Activated naive CD8-positive, alpha-beta T cell treated with anti-CD3 and anti-CD28 coated beads, Interleukin-2, amount 10 ng/mL, durations not matched to agents 7 days and 5 days (primary cell): ENCODE results near the gene PPP4R4. TPM values are rescaled to one million over a fixed set of nuclear protein-coding genes. Genes with fewer than 3 reads are reported as not detected.
"Not testable (repeated sequence)": the region's sequence is repeated elsewhere in the genome, so short reads cannot be mapped to it uniquely, and the experiment has no call there.

ENCODE experiments used
- ATAC-seq: fragments of 150-1000 bp; cut with Tn5 transposase; one replicate; pipeline ENCODE4 v1.10.0; 2021; ENCODE audit warnings: low read depth, moderate library complexity
- POLR2A ChIA-PET: fragments of 350-600 bp; sonication (Branson Sonifier 250); formaldehyde crosslinking; loops from one replicate; lab custom pipeline; 2021; ENCODE audit warnings: antibody characterized with exemption; lab: Charles Lee
- DNase-seq: peaks from one replicate; pipeline ENCODE4 v3.0.0; 2021
- H3K27ac Mint-ChIP-seq: one replicate; pipeline ENCODE4 v1.8.0; 2022; ENCODE audit warnings: mild to moderate bottlenecking, mixed read lengths
- H3K27me3 Mint-ChIP-seq: one replicate; pipeline ENCODE4 v1.8.0; 2022; ENCODE audit warnings: mild to moderate bottlenecking, moderate library complexity, mixed read lengths
- H3K36me3 Mint-ChIP-seq: one replicate; pipeline ENCODE4 v1.8.0; 2021; ENCODE audit warnings: mild to moderate bottlenecking, mixed read lengths
- H3K4me1 Mint-ChIP-seq: one replicate; pipeline ENCODE4 v1.8.0; 2021; ENCODE audit warnings: mixed read lengths
- H3K4me3 Mint-ChIP-seq: one replicate; pipeline ENCODE4 v1.8.0; 2022; ENCODE audit warnings: mild to moderate bottlenecking, moderate library complexity, mixed read lengths
- H3K9me3 Mint-ChIP-seq: one replicate; pipeline ENCODE4 v1.8.0; 2021; ENCODE audit warnings: mixed read lengths
- total RNA-seq, 2 experiments: library from RNA; stranded (reverse); gene quantifications; one replicate each; pipeline ENCODE4 v1.2.3, GENCODE V29; 2021

The PPP4R4 gene
- total RNA-seq, 2 experiments from 2014 or later: 0.47 to 0.57 TPM

DNA sequence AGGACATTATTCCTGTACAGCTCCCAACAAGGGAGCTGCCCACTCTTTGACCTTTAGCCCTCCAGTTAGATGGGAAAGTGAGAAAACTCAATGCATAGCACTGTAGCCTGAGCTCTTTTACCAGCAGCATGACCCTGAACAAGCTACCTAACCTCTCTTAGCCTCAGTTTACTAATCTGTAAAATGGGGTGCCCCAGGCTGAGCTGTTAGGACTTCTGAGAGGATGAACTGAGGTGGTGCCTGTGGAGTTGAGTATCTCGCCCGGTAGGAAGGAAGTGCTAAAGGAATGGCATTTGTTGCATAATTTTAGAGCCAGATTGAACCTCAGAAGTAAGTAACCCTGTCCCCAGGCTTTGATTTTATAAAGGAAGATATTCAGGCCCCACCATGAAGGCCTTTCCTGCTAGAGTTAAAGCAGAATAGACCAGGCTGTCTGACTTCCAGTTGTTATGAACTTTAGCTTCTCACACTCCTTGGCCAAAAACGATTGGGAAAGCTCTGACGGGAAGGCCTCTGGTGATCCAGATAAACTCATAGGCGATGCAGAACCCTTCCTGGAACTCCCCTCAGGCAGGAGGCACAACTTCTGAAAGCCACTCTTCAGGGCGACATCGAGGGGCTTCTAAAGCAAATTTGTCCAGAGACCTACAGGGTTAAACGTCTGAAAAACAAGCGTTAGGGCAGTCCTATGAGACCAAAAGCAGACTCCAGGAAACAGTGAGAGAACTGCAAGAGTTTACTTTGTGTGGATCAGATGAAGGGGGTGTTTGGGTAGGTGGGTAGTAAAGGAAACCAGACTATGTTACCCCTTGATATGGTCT is 121.4 kb downstream of the PPP4R4 start:
- Mint-ChIP-seq H3K27me3 (no peaks in the 10 kb centered on the region), H3K4me1 (no peaks in the 10 kb centered on the region), H3K27ac (no peak overlapping the region), H3K36me3 (no peaks in the 10 kb centered on the region), H3K4me3 (no peak overlapping the region), H3K9me3 (peaks cover 3% of the 10 kb centered on the region)
- ATAC-seq: no peak
- POLR2A ChIA-PET: no interaction called here
- no peak for DNase-seq

GRCh38 chr14:94296181-94296545 is 122.0 kb downstream of the PPP4R4 start:
- H3K4me1 Mint-ChIP-seq, POLR2A ChIA-PET, H3K4me3 Mint-ChIP-seq: not testable (repeated sequence)

GRCh38 chr14:94298130-94298529 is 124.0 kb downstream of the PPP4R4 start:
- no peak overlapping the region for H3K27ac Mint-ChIP-seq
- H3K4me1 Mint-ChIP-seq: no peaks in the 10 kb centered on the region
- ATAC-seq (no peak), DNase-seq (no peak)
- POLR2A ChIA-PET: no interaction called here
- H3K4me3 Mint-ChIP-seq: no peak overlapping the region
- no peaks in the 10 kb centered on the region for H3K36me3 Mint-ChIP-seq
- H3K9me3 Mint-ChIP-seq: peaks cover 6% of the 10 kb centered on the region
- no peaks in the 10 kb centered on the region for H3K27me3 Mint-ChIP-seq

More at GRCh38 chr14:94296181-94296545, 122.0 kb downstream of the PPP4R4 start:
- not testable (repeated sequence) for DNase-seq, H3K27me3 Mint-ChIP-seq, H3K36me3 Mint-ChIP-seq, H3K9me3 Mint-ChIP-seq, H3K27ac Mint-ChIP-seq, ATAC-seq

DNA sequence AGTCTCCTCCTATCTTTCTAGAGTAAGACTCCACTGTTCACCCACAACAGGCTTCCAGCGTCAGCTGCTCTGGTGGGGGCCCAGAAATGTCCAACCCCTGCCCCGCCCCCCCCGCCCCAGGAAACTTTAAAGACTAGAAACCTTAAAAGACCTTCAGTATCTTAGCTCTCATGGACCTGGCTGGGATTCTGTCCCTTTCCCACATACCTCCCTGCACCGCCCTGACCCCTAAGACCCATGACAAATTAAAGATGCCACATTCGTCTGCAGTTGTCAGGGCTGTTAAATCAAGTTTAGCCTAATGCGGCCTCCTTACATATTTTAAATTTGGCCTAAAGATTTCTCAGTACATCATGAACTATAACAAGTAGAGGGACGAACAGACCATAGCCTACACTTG is 129.0 kb downstream of the PPP4R4 start:
- Mint-ChIP-seq H3K4me1 (no peaks in the 10 kb centered on the region), H3K4me3 (no peak overlapping the region), H3K27me3 (no peaks in the 10 kb centered on the region), H3K27ac (no peak overlapping the region), H3K36me3 (no peaks in the 10 kb centered on the region), H3K9me3 (peaks cover 9% of the 10 kb centered on the region)
- ATAC-seq (no peak), DNase-seq (no peak)
- POLR2A ChIA-PET: no interaction called here

DNA sequence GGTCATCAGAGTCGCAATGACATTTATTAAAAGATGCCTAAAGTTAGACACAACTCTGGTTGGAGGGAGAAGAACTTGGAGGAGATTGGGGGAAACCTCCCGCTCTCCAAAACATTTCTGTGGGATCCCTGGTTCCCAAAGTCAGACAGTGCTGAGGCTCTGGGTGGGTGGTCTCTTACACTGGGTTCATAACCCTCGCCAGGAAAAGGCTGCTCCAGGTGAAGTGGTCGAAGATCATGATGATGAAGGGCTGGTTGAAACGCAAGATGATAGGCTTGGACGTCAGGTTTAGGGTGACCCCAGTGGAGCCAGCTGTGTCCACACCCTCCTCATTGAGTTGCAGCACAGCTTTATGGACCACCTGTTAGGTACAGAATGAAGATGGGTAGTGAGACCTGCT is 130.1 kb downstream of the PPP4R4 start:
- H3K4me3 Mint-ChIP-seq: no peak overlapping the region
- H3K9me3 Mint-ChIP-seq: peaks cover 12% of the 10 kb centered on the region
- H3K27ac Mint-ChIP-seq: no peak overlapping the region

GRCh38 chr14:94305620-94306019 is 131.5 kb downstream of the PPP4R4 start:
- DNase-seq: no peak
- POLR2A ChIA-PET: no interaction called here
- Mint-ChIP-seq H3K4me1 (no peaks in the 10 kb centered on the region), H3K27me3 (no peaks in the 10 kb centered on the region), H3K36me3 (no peaks in the 10 kb centered on the region), H3K27ac (no peak overlapping the region), H3K4me3 (no peak overlapping the region), H3K9me3 (peaks cover 12% of the 10 kb centered on the region)
- no peak for ATAC-seq

More for the DNA sequence above, 130.1 kb downstream of the PPP4R4 start:
- H3K4me1 Mint-ChIP-seq: no peaks in the 10 kb centered on the region
- no peak for DNase-seq
- H3K27me3 Mint-ChIP-seq: no peaks in the 10 kb centered on the region
- H3K36me3 Mint-ChIP-seq: no peaks in the 10 kb centered on the region
- no peak for ATAC-seq
- POLR2A ChIA-PET: no interaction called here

GRCh38 chr14:94306047-94306978 is 132.2 kb downstream of the PPP4R4 start:
- H3K27me3 Mint-ChIP-seq: no peaks in the 10 kb centered on the region
- peaks cover 12% of the 10 kb centered on the region for H3K9me3 Mint-ChIP-seq
- no peaks in the 10 kb centered on the region for H3K4me1 Mint-ChIP-seq

GRCh38 chr14:94307410-94307992 is 133.4 kb downstream of the PPP4R4 start:
- DNase-seq (no peak), ATAC-seq (no peak)
- Mint-ChIP-seq H3K27me3 (no peaks in the 10 kb centered on the region), H3K36me3 (no peaks in the 10 kb centered on the region), H3K4me1 (no peaks in the 10 kb centered on the region), H3K4me3 (no peak overlapping the region), H3K27ac (no peak overlapping the region), H3K9me3 (peaks cover 11% of the 10 kb centered on the region)
- POLR2A ChIA-PET: no interaction called here

More at GRCh38 chr14:94306047-94306978, 132.2 kb downstream of the PPP4R4 start:
- Mint-ChIP-seq H3K27ac (no peak overlapping the region), H3K4me3 (no peak overlapping the region), H3K36me3 (no peaks in the 10 kb centered on the region)
- POLR2A ChIA-PET: no interaction called here
- ATAC-seq (no peak), DNase-seq (no peak)

- Mint-ChIP-seq H3K4me3 (no peak overlapping the region), H3K27ac (no peak overlapping the region), H3K4me1 (no peaks in the 10 kb centered on the region), H3K36me3 (no peaks in the 10 kb centered on the region), H3K9me3 (peaks cover 9% of the 10 kb centered on the region), H3K27me3 (no peaks in the 10 kb centered on the region)
- DNase-seq: no peak
- POLR2A ChIA-PET: no interaction called here
- ATAC-seq: no peak
These were observed 135.6 kb downstream of the PPP4R4 start for GRCh38 chr14:94309721-94310120.

- H3K27me3 Mint-ChIP-seq: no peaks in the 10 kb centered on the region
- H3K27ac Mint-ChIP-seq: no peak overlapping the region
- no peak for DNase-seq
- POLR2A ChIA-PET: no interaction called here
- no peak for ATAC-seq
- H3K4me3 Mint-ChIP-seq: no peak overlapping the region
- H3K4me1 Mint-ChIP-seq: no peaks in the 10 kb centered on the region
- H3K36me3 Mint-ChIP-seq: no peaks in the 10 kb centered on the region
- peaks cover 9% of the 10 kb centered on the region for H3K9me3 Mint-ChIP-seq
These were observed 136.1 kb downstream of the PPP4R4 start for GRCh38 chr14:94310248-94310647.

DNA sequence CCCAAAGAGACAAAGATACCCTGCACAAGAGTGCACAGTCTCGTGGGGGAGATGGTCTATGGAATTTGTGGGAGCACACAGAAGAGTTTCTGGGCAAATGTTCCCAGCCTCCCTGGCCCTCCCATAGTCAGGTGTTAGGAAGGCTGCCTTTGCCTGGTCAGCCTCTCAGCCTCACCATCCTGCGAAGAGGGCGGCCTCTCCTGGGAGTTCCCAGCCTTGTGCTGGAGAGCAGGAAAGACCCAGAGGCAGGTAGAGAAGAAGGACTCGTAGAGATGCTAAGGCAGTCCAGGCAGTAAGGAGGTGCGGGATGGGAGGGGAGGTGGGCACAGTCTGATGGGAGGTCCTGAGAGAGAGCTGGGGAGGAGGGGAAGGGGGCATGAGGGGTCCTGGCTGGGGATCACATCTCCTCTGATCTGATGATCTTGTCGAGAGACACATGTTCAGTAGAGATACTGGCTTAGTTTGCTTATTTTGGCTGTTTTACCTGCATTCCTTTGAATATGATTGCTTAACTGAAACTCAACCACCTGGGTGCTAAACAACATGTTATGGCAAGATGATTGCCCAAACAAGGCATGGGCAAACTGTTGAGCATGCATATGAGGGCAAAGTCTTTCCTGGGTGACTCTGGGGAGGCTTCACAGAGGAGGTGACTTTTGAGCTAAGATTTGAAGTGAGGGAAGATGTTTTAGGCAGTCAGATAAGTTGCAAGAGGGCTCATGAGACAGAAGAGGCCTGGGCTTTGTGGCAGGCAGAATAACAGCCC is 138.5 kb downstream of the PPP4R4 start:
- no peak for DNase-seq
- POLR2A ChIA-PET: no interaction called here
- no peak overlapping the region for H3K27ac Mint-ChIP-seq

GRCh38 chr14:94313991-94314655 is 140.0 kb downstream of the PPP4R4 start:
- Mint-ChIP-seq H3K4me1 (no peaks in the 10 kb centered on the region), H3K9me3 (no peaks in the 10 kb centered on the region), H3K27ac (no peak overlapping the region), H3K27me3 (peaks cover 6% of the 10 kb centered on the region), H3K4me3 (no peak overlapping the region), H3K36me3 (no peaks in the 10 kb centered on the region)
- POLR2A ChIA-PET: no interaction called here
- ATAC-seq (no peak), DNase-seq (no peak)

More for the DNA sequence above, 138.5 kb downstream of the PPP4R4 start:
- Mint-ChIP-seq H3K4me1 (no peaks in the 10 kb centered on the region), H3K27me3 (no peaks in the 10 kb centered on the region), H3K9me3 (peaks cover 3% of the 10 kb centered on the region), H3K36me3 (no peaks in the 10 kb centered on the region), H3K4me3 (no peak overlapping the region)
- ATAC-seq: no peak
